Bronchus fibroblast of lung (primary cell): ENCODE data around the gene TAS2R3. TPM values are rescaled to one million over a fixed set of nuclear protein-coding genes. Genes with fewer than 3 reads are reported as not detected.

ENCODE experiments used
- total RNA-seq: library from RNA; depleted of rRNA; stranded (reverse); fragments of >200 nt; gene quantifications from 2 replicates; pipeline ENCODE4 v1.2.3, GENCODE V29; 2015

TAS2R3 gene
- not detected in 2 replicates for total RNA-seq

GRCh38 chr7:141763797-141764196 lies at the start of gene TAS2R3:
Gene TAS2R3 (plus strand): TSS chr7:141764097. CDS start chr7:141764159, 62 bp downstream.

DNA sequence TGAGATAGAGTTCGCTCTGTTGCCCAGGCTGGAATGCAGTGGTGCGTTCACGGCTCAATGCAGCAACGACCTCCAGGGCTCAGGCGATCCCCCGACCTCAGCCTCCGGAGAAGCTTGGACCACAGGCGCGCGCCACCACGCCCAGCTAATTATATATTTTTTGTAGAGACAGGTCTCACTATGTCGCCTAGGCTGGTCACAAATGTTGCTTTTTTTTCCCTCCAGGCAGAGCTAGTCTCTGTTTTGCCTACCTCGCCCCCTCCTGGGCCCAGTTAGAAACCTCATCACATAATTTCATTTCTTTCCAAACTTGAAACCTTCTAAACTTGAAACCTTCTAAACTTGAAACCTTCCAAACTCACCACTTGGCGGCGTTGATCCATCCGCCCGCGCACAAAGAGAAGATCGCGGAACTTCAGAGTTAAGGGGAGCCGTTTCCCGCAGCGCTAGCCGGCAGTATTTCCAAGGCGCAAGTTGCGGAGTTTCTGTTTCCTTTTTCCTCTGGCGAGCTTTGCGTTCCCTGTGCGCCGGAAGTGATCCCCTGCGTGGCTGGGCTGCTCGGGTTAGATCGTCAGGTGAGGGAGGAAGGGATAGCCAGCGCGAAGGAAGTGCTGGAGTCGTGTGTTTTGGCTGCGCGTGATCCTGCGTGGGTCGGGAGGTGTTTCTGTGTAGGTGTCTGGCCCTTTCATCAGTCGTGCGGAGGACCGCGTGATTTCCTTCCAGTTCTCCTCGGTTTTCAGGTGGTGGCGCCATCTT lies 25.9 kb upstream of the TAS2R3 start, which contains the start of gene SSBP1:
SSBP1 (plus strand) TSS at position 523 of the 756 bp plus-strand sequence. CDS start 809 bp downstream, outside the sequence.

DNA sequence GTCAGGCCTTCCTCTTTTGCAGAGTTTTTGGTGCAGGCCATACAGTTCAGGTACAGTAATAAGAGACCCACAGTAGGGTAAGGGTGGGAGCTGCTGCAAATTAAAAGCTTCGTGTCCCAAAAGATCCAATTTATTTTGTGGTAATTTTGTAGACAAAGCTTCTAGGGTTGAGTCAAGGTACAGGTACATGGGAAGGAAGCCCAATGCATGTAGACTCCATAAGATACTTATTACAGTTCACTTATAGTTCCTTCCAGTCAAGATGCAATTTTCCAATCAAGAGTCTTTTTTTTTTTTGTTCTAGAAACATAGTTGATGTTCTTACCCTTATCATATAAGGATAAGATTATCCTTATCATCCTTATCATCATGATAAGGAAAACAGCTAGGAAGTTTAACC lies 12.5 kb downstream of the TAS2R3 start, which contains the start of gene TAS2R4:
TAS2R4 (plus strand) TSS at position 301 of the 400 bp plus-strand sequence. CDS start 1,815 bp downstream, outside the sequence.

GRCh38 chr7:141789917-141790316 lies 26.0 kb downstream of the TAS2R3 start, which contains the start of gene TAS2R5:
Gene TAS2R5 (plus strand): TSS chr7:141790217. CDS start chr7:141790362, 145 bp downstream.

Other genes starting within 250 kb of the TAS2R3 start
- gene AGK, start 212.7 kb upstream of the TAS2R3 start, total RNA-seq = 28.1 and 28.7 TPM in 2 replicates
- 1.7 and 1.9 TPM in 2 replicates for gene DENND11, start 61.9 kb upstream of the TAS2R3 start, total RNA-seq
- gene WEE2, start 55.7 kb upstream of the TAS2R3 start, total RNA-seq = not detected in 2 replicates
- 226 and 265 TPM in 2 replicates for gene SSBP1, start 25.7 kb upstream of the TAS2R3 start, total RNA-seq
- gene TAS2R4, start 12.6 kb downstream of the TAS2R3 start, total RNA-seq = under 0.01 TPM in 1 of 2 replicates, not detected in the other
- not detected in 2 replicates for gene TAS2R5, start 26.1 kb downstream of the TAS2R3 start, total RNA-seq
- gene PRSS37, start 77.4 kb downstream of the TAS2R3 start, total RNA-seq = not detected in 2 replicates
- gene OR9A4, start 152.3 kb downstream of the TAS2R3 start, total RNA-seq = not detected in 2 replicates
- gene CLEC5A, start 182.9 kb downstream of the TAS2R3 start, total RNA-seq = not detected in 2 replicates
- gene TAS2R38, start 209.7 kb downstream of the TAS2R3 start, total RNA-seq = not detected in 2 replicates
- not detected in 2 replicates for gene MGAM, start 231.8 kb downstream of the TAS2R3 start, total RNA-seq